ENCODE results near the gene TCERG1. TPM values are rescaled to one million over a fixed set of nuclear protein-coding genes. Genes with fewer than 3 reads are reported as not detected.
A peak's percentile ranks its signal among the peaks of the same experiment; 100 is the strongest.

TCERG1 gene
- total RNA-seq, 1 donor from 2014 or later: 15.5 TPM

DNA sequence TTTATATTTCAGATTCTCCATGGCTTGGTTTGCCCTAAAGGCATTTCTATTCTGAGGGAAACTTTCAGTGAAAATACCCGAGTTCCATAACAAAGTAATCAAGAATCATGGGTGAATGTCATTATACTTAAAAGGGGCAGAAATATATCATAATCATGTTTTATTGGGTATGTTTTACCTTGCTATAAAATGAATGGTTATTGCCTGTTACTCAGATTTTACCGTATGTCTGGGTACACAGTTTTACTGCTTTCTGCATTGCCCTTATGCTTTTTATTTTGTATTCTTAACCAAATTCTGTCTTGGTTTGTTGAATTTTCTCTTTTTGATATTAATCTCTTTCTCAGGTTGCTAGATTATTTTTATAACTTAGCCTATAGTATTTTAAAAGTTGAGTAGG lies 66.3 kb downstream of the TCERG1 start:
- intact Hi-C loops (cut with micrococcal nuclease): no loop called here
- no peak for DNase-seq
- ATAC-seq: no peak

DNA sequence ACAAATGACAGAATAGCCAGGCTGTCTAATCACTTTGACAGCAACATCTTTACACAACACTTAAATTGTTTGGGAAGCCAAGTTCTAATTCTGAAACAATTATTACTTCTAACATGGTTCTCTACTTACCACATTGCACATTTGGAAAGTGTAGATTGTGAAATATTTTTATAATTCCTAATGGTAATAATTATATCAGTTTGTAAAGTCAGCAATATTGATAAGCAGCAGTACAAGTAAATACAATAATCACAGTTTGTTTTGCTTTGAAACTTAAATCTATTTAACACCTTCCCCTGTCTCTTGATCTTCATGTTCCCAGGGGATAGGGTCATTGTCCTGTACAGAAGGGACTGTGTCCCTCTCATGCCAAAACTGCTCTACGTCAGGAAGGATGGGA lies 67.4 kb downstream of the TCERG1 start:
- intact Hi-C loops (cut with micrococcal nuclease): no loop called here
- DNase-seq (no peak), ATAC-seq (no peak)

DNA sequence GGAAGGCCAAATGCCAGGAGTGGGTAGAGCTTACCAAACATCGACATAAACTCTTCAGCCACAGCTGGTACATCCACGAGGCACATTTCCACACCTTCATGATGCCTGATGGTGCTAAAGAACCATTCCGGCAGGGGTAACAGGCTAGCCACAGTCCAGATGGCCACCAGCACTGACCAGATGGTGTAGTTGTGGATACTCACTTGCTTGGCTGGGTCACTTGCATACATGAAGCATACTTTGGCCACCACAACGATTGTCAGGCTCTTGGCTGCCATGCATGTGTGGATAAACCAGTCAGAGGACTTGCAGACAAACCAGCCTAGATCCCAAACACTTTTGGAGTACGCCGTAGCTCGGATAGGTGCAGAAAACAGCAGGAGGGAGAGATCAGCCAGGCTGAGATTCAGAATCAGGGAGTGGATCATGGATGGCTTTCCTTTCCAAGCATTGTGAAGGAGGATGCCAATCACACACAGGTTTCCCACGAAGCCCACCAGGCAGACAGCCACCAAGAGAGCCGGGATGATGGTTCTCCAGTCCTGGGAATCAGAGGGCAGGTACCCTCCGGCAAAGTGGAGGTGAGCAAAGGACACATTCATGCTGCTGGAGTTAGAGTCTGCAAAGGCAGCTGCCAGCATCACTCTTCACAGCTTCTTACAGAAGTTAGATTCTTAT lies 68.5 kb downstream of the TCERG1 start:
- intact Hi-C loops (cut with micrococcal nuclease): no loop called here

DNA sequence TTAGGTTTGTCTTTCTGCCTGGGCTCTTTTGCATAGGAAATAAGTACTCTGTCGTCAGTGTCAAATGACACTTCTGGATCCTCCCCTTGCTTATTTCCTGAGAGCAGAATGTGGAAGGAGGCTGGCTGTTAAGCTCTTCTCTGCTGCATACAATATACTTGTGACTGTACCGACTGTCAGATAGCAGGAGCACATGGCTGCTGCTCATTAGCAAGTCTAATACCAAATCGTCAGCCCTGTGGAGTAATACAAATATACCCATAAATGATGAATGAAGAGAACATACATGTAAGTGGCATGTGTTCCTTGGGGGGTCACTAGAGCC lies 69.0 kb downstream of the TCERG1 start, which contains the start of gene GPR151:
Gene GPR151, minus strand, starts transcription at position 40 of the 325 bp plus-strand sequence. CDS start 77 bp downstream, outside the sequence.
- ATAC-seq (no peak), DNase-seq (no peak)
- intact Hi-C loops (cut with micrococcal nuclease): no loop called here

More for the DNA sequence above, 68.5 kb downstream of the TCERG1 start:
- ATAC-seq (no peak), DNase-seq (no peak)

DNA sequence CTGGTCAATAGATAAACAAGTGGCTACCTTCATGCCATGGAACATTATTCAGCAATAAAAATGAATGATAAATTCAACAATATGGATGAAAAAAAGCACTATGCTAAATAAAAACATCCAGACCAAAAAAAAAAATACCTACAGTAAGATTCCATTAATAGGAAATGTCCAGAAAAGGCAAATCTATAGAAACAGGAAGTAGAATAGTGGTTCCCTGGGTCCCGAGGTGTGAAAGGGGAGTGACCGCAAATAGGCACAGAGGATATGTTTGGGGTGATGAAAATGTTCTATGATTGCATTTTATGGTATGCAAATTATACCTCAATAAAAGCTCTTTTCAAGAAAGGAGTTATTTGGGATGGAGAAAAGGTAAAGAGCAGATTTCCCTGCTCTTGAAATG lies 72.4 kb downstream of the TCERG1 start:
- DNase-seq: no peak
- ATAC-seq: no peak
- intact Hi-C loops (cut with micrococcal nuclease): no loop called here

DNA sequence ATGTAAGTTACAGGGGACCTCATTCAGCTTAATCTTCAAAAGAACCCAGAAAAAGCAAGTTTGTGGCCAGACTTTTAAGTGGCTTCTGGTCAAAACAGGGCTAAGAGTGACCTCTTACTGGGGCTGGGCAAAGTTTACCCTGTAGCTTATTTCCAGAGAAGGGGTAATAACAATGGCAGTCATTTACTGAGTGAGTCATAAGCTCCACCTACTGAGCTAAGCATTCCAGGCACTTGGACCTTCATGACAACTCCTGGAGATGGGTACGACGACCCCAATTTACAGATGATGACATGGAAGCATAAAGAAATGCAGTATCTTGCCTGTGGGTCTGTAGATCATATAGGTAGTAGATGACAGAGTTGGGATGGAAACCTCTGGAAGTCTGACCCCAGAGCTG lies 73.6 kb downstream of the TCERG1 start:
- no peak for ATAC-seq
- no peak for DNase-seq
- intact Hi-C loops (cut with micrococcal nuclease): no loop called here

DNA sequence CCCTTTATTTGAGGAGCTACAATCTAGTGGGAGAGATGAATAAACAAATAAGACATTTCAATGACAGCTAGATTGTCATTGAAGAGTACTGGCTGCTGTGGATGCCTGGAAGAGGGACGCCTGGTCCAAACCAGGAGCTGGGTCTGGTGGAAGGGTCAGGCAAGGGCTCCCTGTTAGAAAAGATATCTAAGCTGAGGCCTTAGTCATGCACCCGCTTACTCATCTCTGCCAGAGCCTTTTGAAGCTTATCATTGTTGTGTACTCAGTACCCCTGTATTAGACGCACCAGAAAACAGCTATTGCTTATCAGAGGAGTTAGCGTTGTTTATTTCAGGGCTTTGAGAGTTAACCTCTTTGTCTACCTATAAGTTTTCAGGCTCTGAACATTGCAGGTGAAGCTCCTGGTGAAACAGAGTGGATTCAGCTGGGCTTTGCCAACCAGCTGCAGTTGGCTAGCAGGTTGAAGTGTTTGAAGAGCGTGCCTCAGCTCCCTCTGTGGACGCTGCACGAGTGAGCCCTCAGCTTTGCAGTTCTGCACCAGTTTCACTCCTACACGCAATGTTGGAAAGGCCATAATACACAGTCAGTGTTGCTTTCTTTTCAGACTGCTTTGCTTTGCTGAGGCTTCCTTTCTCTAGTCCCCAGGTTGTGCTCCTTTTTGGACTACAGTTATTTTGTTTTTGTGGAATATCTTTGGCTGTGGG lies 74.4 kb downstream of the TCERG1 start:
- intact Hi-C loops (cut with micrococcal nuclease): no loop called here
- ATAC-seq (no peak), DNase-seq (no peak)

DNA sequence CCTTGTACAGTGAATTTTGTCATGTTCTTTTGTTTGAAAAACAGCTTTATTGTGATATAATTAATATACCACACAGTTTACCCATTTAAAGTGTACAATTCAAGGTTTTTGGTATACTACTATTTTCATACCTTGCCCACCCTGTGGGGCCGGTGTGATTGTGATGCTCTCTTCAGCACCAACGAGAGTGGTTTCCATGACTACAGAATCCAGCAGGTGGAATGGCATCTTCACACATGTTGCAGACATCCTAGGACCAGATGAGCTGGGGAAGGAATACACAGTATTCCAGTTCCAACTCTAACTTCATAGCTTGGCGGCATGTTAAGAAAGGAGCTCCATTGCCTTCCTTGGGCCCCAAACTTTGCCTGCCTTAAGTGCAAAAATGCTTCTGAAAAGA lies 76.6 kb downstream of the TCERG1 start:
- DNase-seq (no peak), ATAC-seq (no peak)
- intact Hi-C loops (cut with micrococcal nuclease): no loop called here

DNA sequence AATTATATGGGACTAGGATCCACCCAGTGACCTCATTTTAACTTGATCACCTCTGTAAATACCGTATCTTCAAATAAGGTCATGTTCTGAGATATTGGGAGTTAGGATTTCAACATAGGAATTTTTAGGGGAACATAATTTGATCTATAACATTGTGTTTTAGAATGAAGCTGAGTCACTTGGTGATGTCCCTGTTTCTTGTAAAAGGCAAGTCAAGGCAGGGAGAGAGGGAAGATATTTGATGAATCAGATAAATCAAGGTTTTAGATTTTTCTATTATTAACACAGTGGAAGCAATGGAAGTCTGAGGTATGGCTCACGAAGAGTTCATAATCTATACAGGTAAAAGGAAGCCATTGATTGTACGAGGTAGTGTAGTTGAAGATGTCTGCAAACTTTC lies 80.7 kb downstream of the TCERG1 start:
- no peak for ATAC-seq
- intact Hi-C loops (cut with micrococcal nuclease): no loop called here
- DNase-seq: no peak

DNA sequence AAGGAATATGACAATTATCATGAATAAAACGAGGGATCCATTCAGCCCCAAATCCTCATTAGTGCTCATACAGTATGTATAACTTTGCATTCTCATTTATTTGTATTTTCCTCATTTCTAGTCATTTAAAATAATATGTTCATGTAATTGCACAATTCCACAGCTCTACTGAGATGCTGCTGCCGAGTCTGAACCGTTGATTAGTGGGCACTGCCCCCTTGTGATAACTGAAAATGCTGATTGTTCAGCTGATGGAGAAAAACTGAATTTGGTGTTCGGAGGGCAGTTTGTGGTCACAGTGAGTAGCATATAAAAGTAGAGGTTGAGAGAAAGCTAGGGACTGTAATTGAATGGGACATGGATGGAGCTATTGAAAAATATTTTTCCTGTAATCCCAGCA lies 81.1 kb downstream of the TCERG1 start:
- intact Hi-C loops (cut with micrococcal nuclease): no loop called here
- DNase-seq (no peak), ATAC-seq (no peak)

DNA sequence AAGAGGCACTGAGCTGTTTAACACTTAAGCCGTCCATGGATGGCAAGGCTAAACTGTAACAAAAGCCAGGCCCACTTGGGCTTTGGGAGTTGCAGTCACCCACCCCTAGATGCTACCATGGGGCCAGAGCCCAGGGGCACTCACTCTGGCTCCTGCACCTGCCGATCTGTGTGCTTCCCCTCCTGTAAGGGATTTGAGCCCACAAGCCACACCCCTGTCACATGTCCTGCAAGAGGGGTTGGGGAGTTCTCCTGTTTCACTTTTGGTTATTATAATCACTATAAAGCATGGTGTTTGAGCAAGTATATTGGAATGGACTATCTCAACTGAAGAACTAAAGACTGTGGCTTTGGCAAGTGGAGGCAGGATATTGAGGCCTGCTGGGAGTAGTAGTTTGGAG lies 82.9 kb downstream of the TCERG1 start:
- no peak for ATAC-seq
- DNase-seq: no peak
- intact Hi-C loops (cut with micrococcal nuclease): loop anchor here (5.0 kb wide), 1 partner anchor 442 kb away; no protein-coding TSS in a partner anchor

DNA sequence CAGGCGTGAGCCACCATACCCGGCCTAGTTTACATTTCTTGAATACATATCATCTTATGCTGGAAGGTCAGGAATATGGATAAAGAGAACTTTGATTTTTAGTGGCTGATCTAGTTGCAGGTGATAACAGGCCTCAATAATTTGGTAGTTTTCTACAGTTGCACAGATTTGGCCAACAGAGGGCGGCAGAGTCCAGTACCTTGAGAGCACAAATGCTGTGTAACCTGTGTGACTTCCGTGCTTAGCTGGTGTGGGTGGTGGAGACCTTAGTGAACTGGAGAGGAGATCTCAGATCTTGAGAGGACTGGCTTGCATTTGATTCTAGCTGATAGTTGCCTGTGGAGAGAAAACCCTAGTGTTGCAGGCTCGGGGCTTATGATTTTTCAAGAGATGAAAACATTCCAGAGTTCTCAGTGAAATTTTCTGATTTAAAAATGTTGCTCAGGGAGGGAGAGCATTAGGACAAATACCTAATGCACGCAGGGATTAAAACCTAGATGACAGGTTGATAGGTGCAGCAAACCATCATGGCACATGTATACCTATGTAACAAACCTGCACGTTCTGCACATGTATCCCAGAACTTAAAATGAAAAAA lies 86.2 kb downstream of the TCERG1 start:
- DNase-seq (peak; percentile 54), ATAC-seq (peak; percentile 60)
- intact Hi-C loops (cut with micrococcal nuclease): loop anchor here (5.0 kb wide), 1 partner anchor 439 kb away; no protein-coding TSS in a partner anchor

DNA sequence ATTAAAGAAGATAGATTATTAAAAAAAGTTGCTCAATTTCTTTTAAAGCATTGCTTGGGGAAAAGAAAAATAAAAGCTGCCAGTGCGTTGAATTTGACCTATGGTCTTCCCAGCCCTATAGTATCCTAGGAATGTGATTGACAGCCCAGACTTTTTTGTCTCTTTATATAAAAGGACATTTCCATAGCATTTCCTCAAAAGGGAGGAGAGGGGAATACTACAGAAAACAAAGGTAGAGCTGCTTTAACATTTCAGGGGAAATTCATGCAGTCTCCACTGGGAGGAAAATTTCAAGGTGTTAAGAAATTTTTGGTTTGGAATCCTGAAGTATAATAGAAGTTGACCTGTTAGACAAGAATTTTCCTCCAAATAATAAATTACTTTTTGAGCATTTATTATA lies 86.7 kb downstream of the TCERG1 start:
- intact Hi-C loops (cut with micrococcal nuclease): loop anchor here (5.0 kb wide), 1 partner anchor 438 kb away; no protein-coding TSS in a partner anchor
- DNase-seq (no peak), ATAC-seq (no peak)

DNA sequence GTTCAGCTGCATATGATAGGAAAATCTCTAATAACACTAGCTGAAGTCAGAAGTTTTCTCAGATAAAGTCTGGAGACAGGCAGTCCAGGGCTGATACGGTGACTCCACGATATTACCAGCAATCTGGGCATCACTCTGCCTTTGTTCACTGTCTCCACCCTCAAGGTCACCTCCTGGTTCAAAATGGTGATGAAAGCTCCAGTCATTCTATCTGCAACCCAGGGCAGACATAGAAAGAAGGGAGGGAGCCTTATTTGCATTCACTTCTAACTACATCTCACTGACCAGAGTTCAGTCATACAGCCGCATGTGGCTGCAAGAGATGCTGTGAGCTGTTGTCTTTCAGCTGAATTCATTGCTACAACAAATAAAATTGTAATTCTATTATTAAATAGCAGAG lies 91.3 kb downstream of the TCERG1 start:
- intact Hi-C loops (cut with micrococcal nuclease): no loop called here
- ATAC-seq (no peak), DNase-seq (no peak)

DNA sequence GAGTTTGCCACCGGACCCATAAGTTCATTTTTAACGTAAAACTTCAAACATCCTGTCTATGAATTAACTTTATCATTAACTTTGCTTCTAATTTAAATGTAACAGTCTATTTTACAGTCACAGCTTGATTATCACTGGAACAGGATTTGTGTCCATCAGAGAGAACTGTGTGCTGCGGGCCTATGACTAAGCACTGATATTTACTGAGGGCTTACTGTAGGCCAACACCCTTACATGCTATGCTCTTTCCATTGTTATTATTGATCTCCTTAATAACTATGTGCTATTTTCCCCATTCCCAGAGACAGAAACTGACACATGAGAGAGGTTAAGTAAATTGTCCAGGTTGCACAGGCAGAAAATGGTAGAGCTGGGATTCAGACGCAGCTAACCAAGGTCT lies 92.8 kb downstream of the TCERG1 start:
- intact Hi-C loops (cut with micrococcal nuclease): loop anchor here (5.0 to 10.0 kb wide), 2 partner anchors 427 to 655 kb away; no protein-coding TSS in a partner anchor
- no peak for DNase-seq
- ATAC-seq: no peak

DNA sequence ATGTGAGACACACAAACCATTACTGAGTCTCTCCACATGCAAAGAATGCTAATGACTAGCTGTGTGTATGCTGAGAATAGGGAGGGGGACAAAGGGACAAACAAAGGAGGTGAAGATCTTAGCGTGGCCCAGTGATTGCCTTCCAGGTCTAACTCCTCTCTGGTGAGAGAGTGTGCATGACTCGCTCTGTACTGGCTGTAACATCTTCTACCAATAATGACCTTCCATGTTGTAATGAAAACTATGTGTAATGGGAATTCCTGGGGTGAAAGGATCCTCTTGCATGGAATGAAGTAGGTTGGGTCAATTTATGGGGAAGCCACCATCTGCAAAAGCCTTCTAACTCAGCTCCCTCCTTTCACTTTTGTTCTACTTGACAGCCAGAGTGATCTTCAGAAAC lies 93.3 kb downstream of the TCERG1 start:
- ATAC-seq: no peak
- intact Hi-C loops (cut with micrococcal nuclease): loop anchor here (5.0 to 10.0 kb wide), 2 partner anchors 427 to 654 kb away; no protein-coding TSS in a partner anchor
- DNase-seq: no peak

DNA sequence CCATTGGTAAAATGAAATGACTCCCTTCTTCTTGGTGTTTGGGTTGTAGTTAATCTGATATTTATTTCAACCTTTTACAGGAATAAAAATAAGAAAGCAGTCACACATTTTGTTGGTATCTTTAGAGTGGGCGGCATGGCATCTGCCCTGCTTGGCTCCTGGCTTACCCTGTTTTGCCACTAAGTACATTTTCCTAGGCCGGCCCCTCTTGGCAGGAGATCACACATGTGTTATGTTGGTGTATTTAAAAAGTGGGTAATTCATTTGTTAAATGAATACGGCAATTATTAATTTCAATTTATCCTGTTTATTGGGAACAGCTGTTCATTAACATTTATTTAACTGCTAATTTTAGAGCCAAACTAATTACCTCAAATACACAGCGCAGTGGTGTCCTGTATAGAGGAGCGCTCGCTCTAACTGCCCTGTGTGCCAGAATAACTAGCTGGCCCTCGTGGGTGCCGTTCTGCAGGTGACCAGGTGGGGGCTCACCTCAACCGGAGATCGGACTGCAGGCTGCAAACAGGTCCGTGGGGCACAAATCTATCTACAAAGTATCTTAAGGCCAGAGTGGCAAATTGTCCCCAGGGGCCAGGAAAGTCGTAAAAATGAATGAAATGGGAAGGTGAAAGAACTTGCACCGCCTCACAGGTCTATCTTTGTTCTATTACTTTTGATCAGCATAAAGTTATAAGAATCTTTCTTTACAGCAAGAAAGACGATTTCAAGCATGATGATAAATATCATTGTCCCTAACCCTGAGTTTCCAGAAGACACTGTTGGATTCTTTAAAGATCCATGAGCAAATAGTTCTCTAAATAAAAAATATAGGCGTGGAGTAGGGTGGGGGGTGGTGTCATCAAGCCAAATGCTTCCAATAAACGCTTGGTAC lies 95.1 kb downstream of the TCERG1 start:
- intact Hi-C loops (cut with micrococcal nuclease): loop anchor here (5.0 to 10.0 kb wide), 2 partner anchors 425 to 653 kb away; no protein-coding TSS in a partner anchor
- ATAC-seq (peak; percentile 85), DNase-seq (peak; percentile 74)

DNA sequence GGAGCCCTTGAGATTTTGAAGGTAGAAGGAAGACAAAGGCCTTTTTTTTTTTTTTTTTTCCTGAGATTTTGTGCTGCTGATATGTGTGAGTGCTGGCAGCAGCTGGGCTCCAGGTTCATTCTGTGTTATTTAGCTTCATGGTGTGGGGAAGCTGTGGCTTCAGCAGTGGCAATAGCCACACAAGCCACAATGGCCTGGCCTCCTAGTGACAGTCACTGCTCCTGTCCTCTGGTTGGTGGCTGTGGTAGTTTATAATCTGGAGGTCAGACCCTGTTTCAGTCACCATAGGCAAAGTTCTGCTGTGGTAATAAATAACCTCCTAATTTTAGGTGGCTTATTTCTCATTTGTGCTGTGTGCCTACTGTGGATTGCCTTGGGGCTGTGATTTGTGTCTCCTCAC lies 97.1 kb downstream of the TCERG1 start:
- ATAC-seq (no peak), DNase-seq (no peak)
- intact Hi-C loops (cut with micrococcal nuclease): loop anchor here (5.0 to 10.0 kb wide), 2 partner anchors 423 to 651 kb away; no protein-coding TSS in a partner anchor

DNA sequence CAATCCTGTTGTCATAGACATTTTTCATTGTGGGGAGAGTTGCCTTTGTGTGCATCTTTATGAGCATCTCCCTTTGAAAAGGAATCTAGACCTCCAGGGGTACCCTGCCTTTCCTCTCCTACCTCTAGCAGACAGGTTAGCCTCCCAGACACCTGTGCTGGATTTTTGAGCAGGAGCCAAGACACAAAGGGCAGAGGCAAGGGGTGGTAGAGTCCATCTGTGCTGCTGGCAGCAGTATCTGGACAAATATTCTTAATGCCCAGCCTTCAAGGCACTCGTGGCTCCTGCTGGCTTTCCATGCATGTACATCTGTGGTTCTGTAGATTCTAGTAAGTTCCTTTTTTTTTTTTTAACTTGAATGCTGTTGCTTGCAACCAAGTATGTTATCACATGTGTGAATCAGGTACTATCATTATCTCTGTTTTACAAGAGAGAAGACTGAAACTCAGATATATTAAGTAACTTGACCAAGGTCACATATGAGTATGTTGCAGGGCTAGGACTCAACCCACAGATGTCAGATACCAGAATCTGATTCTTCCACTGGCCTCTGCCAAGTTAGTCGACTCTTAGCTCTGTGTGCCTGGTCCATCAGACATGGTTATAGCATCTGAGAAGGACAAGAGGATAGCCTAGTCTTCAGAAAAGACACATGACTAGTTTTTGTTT lies 101.8 kb downstream of the TCERG1 start:
- no peak for ATAC-seq
- intact Hi-C loops (cut with micrococcal nuclease): loop anchor here (10.0 kb wide), 1 partner anchor 646 kb away; no protein-coding TSS in a partner anchor
- no peak for DNase-seq
